H1 (cell line): Measurements from ENCODE around the gene ISX. TPM values are rescaled to one million over a fixed set of nuclear protein-coding genes. Genes with fewer than 3 reads are reported as not detected.
A peak's percentile ranks its signal among the peaks of the same experiment; 100 is the strongest.

ENCODE experiments used
- CTCF ChIA-PET: fragments of 300-600 bp; sonication (Branson Sonifier 250); formaldehyde crosslinking; loops from one replicate; lab custom pipeline; 2021; ENCODE audit not compliant: partially characterized antibody; lab: Charles Lee
- POLR2A ChIA-PET: fragments of 300-600 bp; sonication (Branson Sonifier 250); formaldehyde crosslinking; loops from one replicate; lab custom pipeline; 2021; ENCODE audit warnings: inconsistent platforms; ENCODE audit not compliant: partially characterized antibody; lab: Charles Lee
- DNase-seq, 2 experiments: peaks; one replicate each; pipeline versions ENCODE4 v3.0.0 to v3.0.0-alpha.2; 2010 to 2022; ENCODE audit warnings: low spot score in 2 of 2, low read depth in 1 of 2, mixed read lengths in 1 of 2
- FAIRE-seq: peaks from 2 replicates; lab custom pipeline; 2011; peaks lifted over from hg19 to GRCh38; lab: Jason Lieb, UNC
- H2AFZ ChIP-seq: 2 replicates; pipeline ENCODE4 v1.8.1; 2012; ENCODE audit warnings: low read length, inconsistent platforms
- H2AK5ac ChIP-seq: 2 replicates; pipeline ENCODE4 v1.6.1; 2013; ENCODE audit warnings: low read depth, low read length
- H2BK120ac ChIP-seq: replicated peaks from 2 replicates; pipeline ENCODE3; 2013; ENCODE audit warnings: low read depth, low read length, inconsistent platforms
- H2BK12ac ChIP-seq: 2 replicates; pipeline ENCODE4 v1.6.1; 2013; ENCODE audit warnings: low read depth, low read length
- H2BK15ac ChIP-seq: 2 replicates; pipeline ENCODE4 v1.6.1; 2013; ENCODE audit warnings: low read length
- H2BK20ac ChIP-seq: 2 replicates; pipeline ENCODE4 v1.6.1; 2013; ENCODE audit warnings: low read length
- H2BK5ac ChIP-seq: 2 replicates; pipeline ENCODE4 v1.6.1; 2013; ENCODE audit warnings: low read depth, low read length
- H3K14ac ChIP-seq: 2 replicates; pipeline ENCODE4 v1.6.1; 2013; ENCODE audit warnings: inconsistent platforms; ENCODE audit not compliant: insufficient read length
- H3K18ac ChIP-seq: 2 replicates; pipeline ENCODE4 v1.6.1; 2013; ENCODE audit warnings: low read length; ENCODE audit errors: extremely low read depth
- H3K23ac ChIP-seq: 2 replicates; pipeline ENCODE4 v1.6.1; 2013; ENCODE audit warnings: inconsistent platforms; ENCODE audit not compliant: insufficient read length
- H3K23me2 ChIP-seq: 2 replicates; pipeline ENCODE4 v1.6.1; 2013; ENCODE audit warnings: low read depth, low read length
- H3K27ac ChIP-seq: 2 replicates; pipeline ENCODE4 v1.6.1; 2011; ENCODE audit warnings: low read depth, low read length, inconsistent platforms
- H3K27me3 ChIP-seq, 4 experiments: replicated peaks in 1 of 4; 1 replicate in 1 of 4; 2 replicates in 3 of 4; pipeline versions ENCODE4 v1.6.1 to v1.8.1; 2011 to 2013; ENCODE audit warnings: low read length in 3 of 4, mild to moderate bottlenecking in 3 of 4, inconsistent platforms in 2 of 4, mixed read lengths in 2 of 4, moderate library complexity in 1 of 4; ENCODE audit not compliant: control insufficient read depth in 3 of 4, insufficient read depth in 3 of 4; ENCODE audit errors: extremely low read depth in 1 of 4
- H3K36me3 ChIP-seq, 4 experiments: 2 replicates each; pipeline versions ENCODE4 v1.6.1 to v1.8.1; 2011 to 2013; ENCODE audit warnings: mild to moderate bottlenecking in 4 of 4, low read length in 3 of 4, moderate library complexity in 2 of 4, control low read depth in 1 of 4, inconsistent platforms in 1 of 4; ENCODE audit not compliant: insufficient read depth in 4 of 4, control insufficient read depth in 2 of 4
- H3K4ac ChIP-seq: replicated peaks from 2 replicates; pipeline ENCODE3; 2013; ENCODE audit warnings: low read length, low read depth, mixed read lengths, inconsistent platforms; ENCODE audit not compliant: insufficient read length
- H3K4me1 ChIP-seq, 4 experiments: replicated peaks in 1 of 4; 1 replicate in 1 of 4; 2 replicates in 3 of 4; pipeline versions ENCODE4 v1.6.1 to v1.8.1; 2011 to 2013; ENCODE audit warnings: low read length in 3 of 4, inconsistent platforms in 2 of 4, mixed read lengths in 1 of 4; ENCODE audit not compliant: insufficient read depth in 4 of 4, control insufficient read depth in 3 of 4
- H3K4me2 ChIP-seq, 2 experiments: 2 replicates each; pipeline versions ENCODE4 v1.6.1 to v1.8.1; 2011 to 2013; ENCODE audit warnings: low read depth in 2 of 2, low read length in 2 of 2, control low read depth in 1 of 2, inconsistent platforms in 1 of 2, mild to moderate bottlenecking in 1 of 2; ENCODE audit not compliant: insufficient read depth in 1 of 2
- H3K4me3 ChIP-seq, 4 experiments: fragments of 200-600, 300-600 bp in 1 of 4; sonication (generic), shearing (Covaris generic), sonication (Bioruptor Twin) in 1 of 4; 2 replicates each; pipeline versions ENCODE4 v1.5.1 to v1.8.1; 2011 to 2016; ENCODE audit warnings: low read length in 4 of 4, low read depth in 3 of 4, control low read depth in 2 of 4, inconsistent platforms in 2 of 4, mild to moderate bottlenecking in 2 of 4, mixed read lengths in 1 of 4, moderate library complexity in 1 of 4; ENCODE audit not compliant: insufficient read depth in 2 of 4; ENCODE audit errors: extremely low read depth in 1 of 4
- H3K56ac ChIP-seq: replicated peaks from 2 replicates; pipeline ENCODE3; 2013; ENCODE audit warnings: low read depth, mild to moderate bottlenecking, mixed read lengths, low read length, inconsistent platforms; ENCODE audit not compliant: insufficient read length
- H3K79me1 ChIP-seq: 2 replicates; pipeline ENCODE4 v1.6.1; 2013; ENCODE audit warnings: low read depth, low read length, control low read depth
- H3K79me2 ChIP-seq, 2 experiments: 2 replicates each; pipeline versions ENCODE4 v1.6.1 to v1.8.1; 2012 to 2013; ENCODE audit warnings: low read length in 2 of 2, mild to moderate bottlenecking in 2 of 2, inconsistent platforms in 1 of 2; ENCODE audit not compliant: insufficient read depth in 2 of 2, control insufficient read depth in 1 of 2
- H3K9ac ChIP-seq, 4 experiments: replicated peaks in 1 of 4; 1 replicate in 1 of 4; 2 replicates in 3 of 4; pipeline versions ENCODE4 v1.6.1 to v1.8.1; 2011 to 2013; ENCODE audit warnings: low read depth in 3 of 4, low read length in 3 of 4, control low read depth in 2 of 4, mild to moderate bottlenecking in 2 of 4, moderate library complexity in 2 of 4, inconsistent platforms in 1 of 4; ENCODE audit errors: extremely low read depth in 1 of 4
- H3K9me3 ChIP-seq, 2 experiments: 2 replicates each; pipeline versions ENCODE4 v1.6.1 to v1.8.1; 2012 to 2013; ENCODE audit warnings: mild to moderate bottlenecking in 2 of 2, moderate library complexity in 2 of 2, control low read depth in 1 of 2, inconsistent platforms in 1 of 2, low read depth in 1 of 2, low read length in 1 of 2, mixed read lengths in 1 of 2; ENCODE audit not compliant: insufficient read depth in 2 of 2
- H4K20me1 ChIP-seq, 2 experiments: replicated peaks in 1 of 2; 2 replicates each; pipeline versions ENCODE3 to v1.8.1; 2011 to 2013; ENCODE audit warnings: inconsistent platforms in 2 of 2, low read length in 2 of 2, mild to moderate bottlenecking in 1 of 2; ENCODE audit not compliant: insufficient read depth in 2 of 2, control insufficient read depth in 1 of 2
- H4K5ac ChIP-seq: 2 replicates; pipeline ENCODE4 v1.6.1; 2013; ENCODE audit warnings: low read length, low read depth, mixed read lengths, inconsistent platforms; ENCODE audit not compliant: insufficient read length
- H4K8ac ChIP-seq: 2 replicates; pipeline ENCODE4 v1.8.0; 2013; ENCODE audit warnings: mild to moderate bottlenecking, moderate library complexity, low read length, inconsistent platforms; ENCODE audit not compliant: insufficient read depth; ENCODE audit errors: extremely low read depth
- H4K91ac ChIP-seq: replicated peaks from 2 replicates; pipeline ENCODE3; 2013; ENCODE audit warnings: low read length, mixed read lengths, inconsistent platforms; ENCODE audit not compliant: insufficient read length
- ASH2L ChIP-seq: fragments of 200-600, 300-600 bp; sonication (generic); IDR thresholded peaks from one replicate; pipeline ENCODE4 v1.7.1; 2017; ENCODE audit warnings: low read length
- CHD2 ChIP-seq: IDR thresholded peaks from 2 replicates; pipeline ENCODE4 v1.6.1; 2012; ENCODE audit warnings: low read length, improper control_type of control experiment
- CTBP2 ChIP-seq: IDR thresholded peaks from 2 replicates; pipeline ENCODE4 v1.7.0; 2011; ENCODE audit warnings: borderline replicate concordance, mild to moderate bottlenecking, moderate library complexity, mixed read lengths, low read length; ENCODE audit not compliant: insufficient read depth, insufficient read length
- EGR1 ChIP-seq: IDR thresholded peaks from 2 replicates; pipeline ENCODE4 v1.6.1; 2011; ENCODE audit warnings: low read depth, low read length, borderline replicate concordance
- EP300 ChIP-seq, 2 experiments: IDR thresholded peaks; 1 replicate in 1 of 2; 2 replicates in 1 of 2; pipeline ENCODE4 v1.6.1; 2011 to 2012; ENCODE audit warnings: low read depth in 2 of 2, low read length in 2 of 2, mild to moderate bottlenecking in 2 of 2, borderline replicate concordance in 1 of 2, inconsistent platforms in 1 of 2, moderate library complexity in 1 of 2
- FOSL1 ChIP-seq: IDR thresholded peaks from 2 replicates; pipeline ENCODE4 v1.6.1; 2011; ENCODE audit warnings: mild to moderate bottlenecking, low read depth, low read length, moderate library complexity; ENCODE audit not compliant: insufficient read depth
- HDAC2 ChIP-seq, 2 experiments: fragments of 300-600 bp in 1 of 2; sonication (generic) in 1 of 2; IDR thresholded peaks; 2 replicates each; pipeline ENCODE4 v1.6.1; 2011 to 2012; ENCODE audit warnings: low read depth in 2 of 2, low read length in 2 of 2, mild to moderate bottlenecking in 2 of 2, moderate library complexity in 2 of 2, borderline replicate concordance in 1 of 2, inconsistent platforms in 1 of 2
- KDM4A ChIP-seq: IDR thresholded peaks from one replicate; pipeline ENCODE4 v1.7.1; 2012; ENCODE audit warnings: low read depth, mild to moderate bottlenecking, moderate library complexity, low read length, inconsistent platforms; ENCODE audit not compliant: severe bottlenecking
- NANOG ChIP-seq: IDR thresholded peaks from 2 replicates; pipeline ENCODE4 v1.6.1; 2011; ENCODE audit warnings: low read length, low read depth, mild to moderate bottlenecking, inconsistent platforms; ENCODE audit not compliant: insufficient read depth, poor library complexity, severe bottlenecking
- RBBP5 ChIP-seq: IDR thresholded peaks from 2 replicates; pipeline ENCODE4 v1.7.1; 2012; ENCODE audit warnings: low read depth, mild to moderate bottlenecking, inconsistent platforms, low read length, moderate library complexity, borderline replicate concordance
- TAF7 ChIP-seq: optimal IDR thresholded peaks from 2 replicates; pipeline ENCODE3; 2011; ENCODE audit warnings: low read depth, mild to moderate bottlenecking, inconsistent platforms, low read length, moderate library complexity, borderline replicate concordance
- TEAD4 ChIP-seq: IDR thresholded peaks from 2 replicates; pipeline ENCODE4 v1.6.1; 2012; ENCODE audit warnings: low read depth, low read length, inconsistent platforms, mixed read lengths
- YY1 ChIP-seq: IDR thresholded peaks from 2 replicates; pipeline ENCODE4 v1.6.1; 2011; ENCODE audit warnings: low read depth, mild to moderate bottlenecking, low read length
- WGBS, 2 experiments: shearing (Covaris generic) in 1 of 2; methylation state at CpG; one replicate each; pipeline versions ENCODE4 v1.1.6 to v1.1.7; 2013 to 2015; ENCODE audit warnings: low lambda C conversion rate in 2 of 2, mixed read lengths in 2 of 2, inconsistent platforms in 1 of 2, low coverage in 1 of 2, missing lambda C conversion rate in 1 of 2; ENCODE audit not compliant: insufficient replicate concordance in 2 of 2, insufficient coverage in 1 of 2, insufficient read length in 1 of 2; ENCODE audit errors: extremely low coverage in 1 of 2, missing lambda C conversion rate in 1 of 2; 5-methylcytosine and 5-hydroxymethylcytosine counted together
- polyA plus RNA-seq, 7 experiments: library from polyadenylated mRNA; depleted of rRNA in 3 of 7; stranded (reverse) in 5 of 7; unstranded in 2 of 7; fragments of >200 nt in 5 of 7; fragments of 200-250 nt in 2 of 7; gene quantifications; 1 replicate in 5 of 7; 2 replicates in 1 of 7; 4 replicates in 1 of 7; pipeline versions ENCODE4 v1.2.1 to v1.2.3, GENCODE V29; 2011 to 2013; ENCODE audit warnings: missing spikeins in 2 of 7, mixed read lengths in 2 of 7
- total RNA-seq: library from RNA; stranded (reverse); fragmentation: NEBNext Ultra II Directional; extraction: Animal tissue kit (Norgen Biotek cat#: 25700); gene quantifications from 2 replicates; pipeline ENCODE4 v1.2.1, GENCODE V29; 2021

ISX gene
- total and polyA plus RNA-seq, 2 of the 8 experiments (the other 6 are each of a cell fraction or from before 2014, with no cell fraction given): not detected

DNA sequence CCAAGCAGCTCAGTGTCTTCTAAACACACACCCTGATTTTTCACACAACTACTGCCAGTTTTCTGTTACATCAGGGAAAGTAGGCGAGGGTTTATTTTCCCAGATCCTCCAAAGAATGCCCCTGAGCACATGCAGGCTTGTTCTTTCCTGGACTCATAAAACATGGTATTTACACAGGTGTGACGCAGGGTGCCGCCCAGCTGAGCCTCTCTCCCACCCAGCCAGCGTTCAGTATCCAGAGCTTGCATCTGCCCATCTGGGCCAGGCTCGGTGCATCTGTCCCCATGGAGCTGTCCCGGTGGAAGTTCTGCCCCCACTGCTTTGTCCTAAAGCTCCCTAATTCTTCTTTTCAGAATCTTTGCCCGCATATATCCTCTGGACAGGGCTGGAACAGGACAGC lies 44.8 kb upstream of the ISX start:
- H3K36me3 ChIP-seq: no peaks in the 10 kb centered on the region
- no peaks in the 10 kb centered on the region; a peak in 2 of 7 replicates for H3K4me1 ChIP-seq
- H2BK5ac ChIP-seq: no peak overlapping the region; the same call in 1 of the 2 replicates
- no peaks in the 10 kb centered on the region for H3K9me3 ChIP-seq
- ChIA-PET CTCF (interaction anchor here (0.7 to 5.0 kb wide), 10 partner anchors 9 to 610 kb away, joined by 3 to 39 read pairs (median 3); no protein-coding TSS in a partner anchor), POLR2A (no interaction called here)
- H3K56ac ChIP-seq: no peak overlapping the region
- H3K23ac ChIP-seq: no peak overlapping the region
- H2BK120ac ChIP-seq: no peak overlapping the region
- no peak overlapping the region for H3K4me3 ChIP-seq
- no peak overlapping the region for H2AK5ac ChIP-seq
- no peak overlapping the region for H4K5ac ChIP-seq
- no peak overlapping the region for H3K4ac ChIP-seq
- 91% methylated on average over 7 of the region's 7 CpGs; no CpG with 5 or more reads in 1 of the 2 experiments for WGBS, 2 experiments
- H4K8ac ChIP-seq: 0 out of 2 replicates have a peak overlapping the region, but pooled peaks have one; percentile 1
- H2AFZ ChIP-seq: no peak overlapping the region; the same call in 1 of the 2 replicates
- H3K27ac ChIP-seq: no peak overlapping the region
- DNase-seq (no peak), FAIRE-seq (no peak)
- peaks cover 0 to 4% (median 2%) of the 10 kb centered on the region in 4 experiments; a peak in 1 of 7 replicates for H3K27me3 ChIP-seq
- H3K14ac ChIP-seq: no peak overlapping the region
- H3K18ac ChIP-seq: no peak overlapping the region
- no peaks in the 10 kb centered on the region for H3K79me2 ChIP-seq
- no peak overlapping the region for H2BK12ac ChIP-seq
- no peaks in the 10 kb centered on the region for H3K79me1 ChIP-seq
- H3K9ac ChIP-seq: no peak overlapping the region
- H3K4me2 ChIP-seq: no peak overlapping the region
- no peaks in the 10 kb centered on the region for H3K23me2 ChIP-seq
- H4K91ac ChIP-seq: peak overlapping the region; percentile 25
- H4K20me1 ChIP-seq: no peaks in the 10 kb centered on the region
- no peak overlapping the region for H2BK20ac ChIP-seq
- H2BK15ac ChIP-seq: no peak overlapping the region
- no peak for TF ChIP-seq KDM4A
- no peak for TF ChIP-seq FOSL1
- TF ChIP-seq CHD2: no peak
- TF ChIP-seq TEAD4: no peak
- TF ChIP-seq HDAC2 (IDR thresholded peaks at IDR 0.05; ENCODE audit: borderline replicate concordance in 1 of 2, low read depth in 2 of 2, low read length in 2 of 2): no peak
- no peak for TF ChIP-seq NANOG
- TF ChIP-seq EGR1: no peak
- TF ChIP-seq CTBP2: no peak
- no peak for TF ChIP-seq RBBP5
- no peak for TF ChIP-seq ASH2L
- TF ChIP-seq YY1: no peak
- no peak for TF ChIP-seq TAF7
- TF ChIP-seq EP300 (IDR thresholded peaks at IDR 0.05; ENCODE audit: borderline replicate concordance in 1 of 2, low read depth in 2 of 2, low read length in 2 of 2): no peak
